Stimulated activated CD8-positive, alpha-beta memory T cell treated with anti-CD3 and anti-CD28 coated beads, Interleukin-4, amount 100 ng/mL, for 4 hours (primary cell): ENCODE data around the gene USH1C.

Experiments used
- DNase-seq, 2 donors: peaks; one replicate each; pipeline ENCODE4 v3.0.0-alpha.2; 2020; ENCODE audit warnings: low read depth in 2 of 2, low spot score in 1 of 2

The USH1C gene

DNA sequence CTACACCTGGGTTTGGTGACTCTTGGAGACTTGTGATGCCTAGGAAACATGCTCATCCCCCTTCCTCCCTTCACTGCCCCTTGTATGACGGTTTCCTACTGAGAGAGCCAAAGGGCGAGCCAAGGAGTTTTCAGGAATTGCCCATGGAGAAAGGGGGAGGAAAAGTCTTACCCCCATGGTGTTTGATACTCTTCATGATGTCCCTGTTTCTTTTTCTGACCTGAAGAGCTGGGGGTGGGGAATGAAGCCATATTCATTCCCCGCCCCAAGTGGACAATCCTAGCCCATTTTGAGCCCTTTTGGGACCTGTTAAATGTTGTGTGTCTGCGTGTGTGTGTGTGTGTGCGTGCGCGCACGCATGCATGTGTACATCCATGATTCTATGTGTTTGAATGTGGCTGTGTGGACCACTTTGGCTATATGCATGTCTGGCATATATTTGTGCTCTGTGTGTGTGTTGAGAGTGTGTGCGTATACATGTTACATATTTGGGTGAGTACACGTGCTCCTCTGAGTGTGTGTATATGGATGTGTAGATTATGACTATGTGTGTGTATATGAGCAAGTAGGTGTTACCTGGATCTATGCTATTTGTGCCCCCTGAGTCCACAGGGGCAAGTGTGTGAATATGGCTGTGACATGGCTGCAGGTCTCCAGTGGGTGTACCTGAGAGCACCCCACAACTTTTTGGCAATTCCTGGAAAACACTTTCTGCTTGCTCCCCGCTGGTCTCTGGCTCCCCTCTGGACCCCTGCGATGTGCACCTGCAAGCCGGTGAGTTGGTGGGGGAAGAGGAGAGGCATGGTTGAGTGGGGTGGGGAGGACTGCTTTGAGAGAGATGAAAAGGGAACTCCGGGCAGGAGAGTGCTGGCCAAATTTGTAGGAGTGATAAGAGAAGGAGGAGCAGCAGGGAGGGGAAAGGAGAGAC, 27.5 kb upstream of the USH1C start:
- no peak for DNase-seq

DNA sequence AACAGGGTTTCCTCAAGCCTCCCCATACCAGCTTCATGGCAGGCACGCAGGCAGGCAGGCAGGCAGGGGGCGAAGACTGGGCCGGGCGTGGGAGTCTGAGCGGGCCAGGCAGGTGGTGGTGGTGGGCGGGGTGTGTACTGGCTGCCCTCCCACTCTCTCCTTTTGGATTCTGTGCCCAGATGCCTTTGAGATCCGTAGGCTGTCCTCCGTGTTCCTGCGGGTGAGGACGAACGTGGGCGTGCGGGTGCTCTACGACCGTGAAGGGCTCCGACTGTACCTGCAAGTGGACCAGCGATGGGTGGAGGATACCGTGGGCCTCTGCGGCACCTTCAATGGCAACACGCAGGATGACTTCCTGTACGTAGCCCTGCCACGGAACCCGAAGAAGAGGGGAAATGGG, 25.8 kb upstream of the USH1C start:
- DNase-seq: no peak

DNA sequence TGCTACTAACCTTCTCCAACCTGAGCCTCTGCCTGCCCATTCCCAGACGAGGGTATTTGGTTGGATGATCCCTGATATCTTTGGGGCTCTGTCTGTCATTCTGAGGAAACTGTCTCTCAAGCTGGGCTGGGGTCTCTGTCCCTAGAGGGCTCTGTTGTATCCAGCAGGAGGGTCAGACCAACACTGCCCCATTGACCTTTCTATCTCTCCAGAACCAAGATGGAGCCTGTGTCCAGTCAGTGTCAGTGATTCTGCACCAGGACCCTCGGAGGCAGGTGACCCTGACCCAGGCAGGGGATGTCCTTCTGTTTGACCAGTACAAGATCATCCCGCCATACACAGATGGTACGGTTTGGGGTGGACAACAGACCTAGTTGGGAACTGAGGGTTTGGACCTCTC, 24.7 kb upstream of the USH1C start:
- no peak for DNase-seq

- DNase-seq: no peak
Observed at GRCh38 chr11:17564687-17565042, 20.4 kb upstream of the USH1C start.

GRCh38 chr11:17563961-17564686, 19.9 kb upstream of the USH1C start:
- no peak for DNase-seq

GRCh38 chr11:17563231-17563646, 19.0 kb upstream of the USH1C start:
- DNase-seq: no peak

DNA sequence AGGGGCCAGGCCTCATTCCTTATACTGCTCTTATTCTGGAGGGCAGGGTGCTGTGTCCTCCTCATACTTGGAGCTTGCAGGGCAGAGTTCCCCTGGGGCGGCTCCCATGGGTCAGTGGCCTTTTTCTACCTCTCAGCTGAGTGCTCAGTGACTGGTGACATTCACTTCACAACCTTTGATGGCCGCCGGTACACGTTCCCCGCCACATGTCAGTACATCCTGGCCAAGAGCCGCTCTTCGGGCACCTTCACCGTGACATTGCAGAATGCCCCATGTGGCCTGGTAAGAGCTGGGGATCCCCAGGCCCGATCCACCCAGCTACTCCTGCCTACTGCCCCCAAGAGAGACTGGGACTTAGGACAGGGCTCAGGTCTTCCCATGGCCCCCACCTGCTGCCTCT, 17.3 kb upstream of the USH1C start:
- DNase-seq: no peak

GRCh38 chr11:17561111-17561415, 16.8 kb upstream of the USH1C start:
- DNase-seq: no peak

GRCh38 chr11:17560281-17561110, 16.3 kb upstream of the USH1C start:
- no peak for DNase-seq

DNA sequence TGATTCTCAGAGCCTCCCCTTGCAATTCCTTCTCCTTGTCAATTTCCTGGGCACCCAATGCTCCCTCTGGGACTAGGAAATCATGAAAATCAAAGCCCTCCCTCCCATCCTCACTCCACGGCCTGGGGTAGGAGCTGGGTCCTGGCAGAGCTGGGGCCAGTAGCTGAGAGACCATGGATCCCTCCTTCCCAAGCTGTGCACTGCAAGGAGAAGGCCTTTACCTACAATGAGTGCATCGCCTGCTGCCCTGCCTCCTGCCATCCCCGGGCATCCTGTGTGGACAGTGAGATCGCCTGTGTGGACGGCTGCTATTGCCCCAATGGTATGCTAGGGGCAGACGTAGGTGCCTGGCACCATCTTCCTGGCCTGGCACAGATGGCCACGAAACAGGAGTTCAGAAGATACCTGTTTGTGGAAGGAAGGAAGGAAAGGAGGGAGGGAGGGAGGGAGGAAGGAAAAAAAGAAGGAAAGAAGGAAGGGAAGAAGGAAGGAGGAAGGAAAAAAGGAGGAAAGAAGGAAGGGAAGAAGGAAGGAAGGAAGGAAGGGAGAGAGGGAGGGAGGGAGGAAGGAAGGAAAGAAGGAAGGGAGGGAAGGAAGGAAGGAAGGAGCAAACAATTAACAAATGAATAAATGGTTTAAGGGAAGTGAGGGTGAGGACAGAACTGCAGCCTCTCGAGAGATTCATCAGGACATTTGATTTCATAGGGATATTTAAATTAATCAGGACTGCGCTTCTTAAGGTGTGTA, 15.3 kb upstream of the USH1C start:
- DNase-seq: no peak

DNA sequence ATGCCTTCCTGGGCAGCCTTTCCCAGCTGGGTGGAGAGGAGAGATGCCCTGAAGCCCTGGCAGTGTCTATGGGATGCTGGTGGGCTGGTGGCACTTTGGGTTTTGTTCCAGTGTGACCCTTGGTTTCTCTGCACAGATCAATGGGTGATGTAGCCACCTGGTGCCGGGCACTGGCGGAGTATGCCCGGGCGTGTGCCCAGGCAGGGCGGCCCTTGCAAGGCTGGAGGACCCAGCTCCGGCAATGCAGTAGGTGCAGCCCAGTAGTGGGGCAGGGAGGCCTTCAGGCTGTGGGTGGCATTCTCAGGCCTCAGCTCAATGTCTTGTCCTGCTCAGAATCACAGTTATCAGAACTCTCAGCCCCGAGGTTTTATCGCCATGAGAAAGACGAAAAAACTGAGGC, 14.7 kb upstream of the USH1C start:
- DNase-seq: no peak

DNA sequence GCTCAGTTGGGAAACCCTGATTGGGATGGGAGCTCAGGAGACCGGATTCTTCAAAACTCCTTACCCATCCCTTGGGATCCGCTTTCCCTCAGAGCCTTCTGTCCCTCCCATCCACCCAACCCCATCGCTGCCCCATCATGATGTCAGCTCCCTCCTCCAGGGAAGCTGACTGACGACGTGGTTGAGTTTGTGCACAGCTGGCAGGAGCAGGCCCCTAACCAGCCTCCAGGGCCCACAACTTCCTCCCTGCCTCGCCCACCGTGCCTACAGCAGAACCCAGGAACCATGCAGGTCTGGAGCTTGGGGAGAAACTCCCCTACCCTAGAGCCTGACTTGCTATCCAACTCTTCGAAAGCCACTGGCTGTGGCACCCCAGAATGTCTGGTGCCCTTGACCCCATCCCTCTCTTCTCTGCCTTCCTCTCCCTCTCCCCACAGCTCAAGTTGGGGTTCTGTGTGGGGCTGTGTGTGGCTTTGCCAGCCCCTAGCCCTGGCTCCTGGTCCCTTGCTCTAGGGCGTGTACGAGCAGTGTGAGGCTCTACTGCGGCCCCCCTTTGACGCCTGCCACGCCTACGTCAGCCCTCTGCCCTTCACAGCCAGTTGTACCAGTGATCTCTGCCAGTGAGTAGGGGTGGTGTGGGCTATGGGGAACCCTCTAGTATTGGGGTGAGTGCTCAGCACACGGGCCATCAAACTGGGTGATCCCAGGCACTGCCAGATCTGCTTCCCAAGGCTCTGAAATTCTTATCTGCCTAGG, 14.0 kb upstream of the USH1C start:
- DNase-seq: no peak

GRCh38 chr11:17556999-17557398, 12.8 kb upstream of the USH1C start:
- DNase-seq: no peak

DNA sequence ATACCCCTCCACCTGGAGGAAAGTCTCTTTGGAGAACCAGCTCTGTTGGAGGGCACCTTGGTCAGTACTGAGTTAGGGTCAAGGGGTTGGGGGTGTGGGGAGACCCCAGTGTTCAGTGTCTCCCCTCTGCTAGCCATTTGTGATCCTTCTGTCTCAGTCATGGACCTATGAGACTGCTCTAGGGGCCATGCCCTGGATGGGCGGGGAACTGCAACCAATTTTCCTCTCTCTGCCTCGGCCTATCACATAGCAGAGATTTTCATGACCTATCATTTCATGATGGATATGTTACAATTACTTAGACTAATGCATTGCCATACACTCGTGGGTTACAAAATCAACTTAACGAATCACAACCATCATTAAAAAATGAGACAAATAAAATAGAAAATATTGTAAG, 10.3 kb upstream of the USH1C start:
- DNase-seq: no peak

DNA sequence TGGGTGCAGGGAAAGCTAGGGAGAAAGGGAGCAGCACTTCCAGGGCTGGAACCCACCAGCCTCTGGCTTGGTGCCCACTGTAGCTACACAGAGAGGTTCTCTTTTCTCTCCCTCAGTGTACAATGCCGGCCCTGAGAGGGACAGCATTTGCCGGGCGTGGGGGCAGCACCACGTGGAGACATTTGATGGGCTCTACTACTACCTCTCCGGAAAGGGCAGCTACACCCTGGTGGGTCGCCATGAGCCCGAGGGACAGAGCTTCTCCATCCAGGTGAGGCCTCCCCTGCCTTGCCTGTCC, 9.0 kb upstream of the USH1C start:
- no peak for DNase-seq

DNA sequence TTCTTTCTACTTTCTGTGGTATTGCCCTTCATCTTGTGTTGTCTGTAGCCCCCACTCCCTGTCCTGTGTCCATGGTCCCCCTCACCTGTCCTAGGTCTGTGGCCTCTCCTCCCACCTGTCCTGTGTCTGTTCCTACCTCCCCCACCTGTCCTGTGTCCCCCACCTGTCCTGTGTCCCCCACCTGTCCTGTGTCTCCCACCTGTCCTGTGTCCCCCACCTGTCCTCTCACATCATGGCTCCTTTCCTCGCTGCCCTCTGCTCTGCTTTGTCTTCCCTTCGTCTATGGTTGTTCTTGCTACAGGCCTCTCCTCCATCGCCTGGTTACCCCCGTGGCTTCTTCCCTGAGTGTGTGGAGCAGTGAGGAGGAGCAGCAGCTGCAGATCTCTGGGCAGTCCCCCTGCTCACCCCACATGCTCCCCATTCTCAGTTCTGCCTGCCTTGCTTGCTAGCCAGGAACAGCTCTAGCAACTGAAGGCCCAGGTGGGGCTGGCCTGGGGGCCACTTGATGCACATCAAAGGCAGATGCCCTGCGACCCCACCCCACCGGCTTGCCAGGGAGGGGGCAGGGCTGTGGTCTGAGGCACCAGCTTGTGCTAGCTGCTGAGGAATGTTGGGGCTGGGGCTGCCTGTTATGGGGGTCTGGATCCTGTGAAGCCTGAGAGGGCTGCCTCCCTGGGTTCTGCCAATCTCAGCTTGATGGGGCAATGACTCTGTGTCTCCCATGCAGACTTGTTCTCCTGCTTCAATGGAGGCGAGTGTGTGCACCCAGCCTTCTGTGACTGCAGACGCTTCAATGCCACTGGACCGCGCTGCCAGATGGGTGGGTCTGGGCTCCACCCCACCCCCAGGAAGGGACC, 8.4 kb upstream of the USH1C start:
- DNase-seq: no peak

- DNase-seq: no peak
Observed at GRCh38 chr11:17552041-17552355, 7.8 kb upstream of the USH1C start.

DNA sequence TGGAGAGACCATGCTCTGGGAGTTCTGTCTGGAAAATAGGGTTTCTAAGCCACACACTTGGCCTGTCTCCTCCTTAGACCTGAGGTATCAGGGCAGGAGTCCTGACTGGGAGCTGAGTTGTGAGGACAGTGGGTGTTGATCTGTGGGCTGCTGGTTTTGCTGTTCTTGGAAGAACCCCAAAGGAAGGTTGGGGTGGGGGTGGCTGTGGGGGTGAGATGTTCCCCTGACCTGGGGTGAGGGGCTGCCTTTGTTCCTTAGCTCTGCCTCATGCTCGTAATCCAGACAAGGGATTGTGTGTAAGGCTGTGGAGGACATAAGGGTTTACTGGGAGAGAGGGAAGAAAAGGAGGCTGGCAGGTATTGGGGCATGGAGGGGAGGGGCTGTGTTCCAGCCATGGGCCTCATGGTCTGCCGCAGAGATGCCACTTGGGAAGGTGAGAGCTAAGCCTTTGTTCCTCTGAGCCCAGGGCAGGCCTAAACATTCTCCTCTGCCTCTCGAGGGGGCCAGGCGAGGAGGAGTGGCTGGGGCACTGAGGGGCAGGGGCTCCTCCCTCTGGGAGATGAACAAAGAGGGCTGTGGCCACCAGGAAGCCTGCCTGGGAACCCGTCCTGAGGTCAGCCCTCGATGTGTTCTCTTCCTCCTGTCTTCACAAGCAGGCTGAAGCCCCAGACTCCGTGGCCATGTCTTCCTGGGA, 7.3 kb upstream of the USH1C start:
- no peak for DNase-seq
